Measurements from ENCODE around the gene RYR1.
A peak's percentile ranks its signal among the peaks of the same experiment; 100 is the strongest.
"Not testable (repeated sequence)": the region's sequence is repeated elsewhere in the genome, so short reads cannot be mapped to it uniquely, and the experiment has no call there.

RYR1 gene

DNA sequence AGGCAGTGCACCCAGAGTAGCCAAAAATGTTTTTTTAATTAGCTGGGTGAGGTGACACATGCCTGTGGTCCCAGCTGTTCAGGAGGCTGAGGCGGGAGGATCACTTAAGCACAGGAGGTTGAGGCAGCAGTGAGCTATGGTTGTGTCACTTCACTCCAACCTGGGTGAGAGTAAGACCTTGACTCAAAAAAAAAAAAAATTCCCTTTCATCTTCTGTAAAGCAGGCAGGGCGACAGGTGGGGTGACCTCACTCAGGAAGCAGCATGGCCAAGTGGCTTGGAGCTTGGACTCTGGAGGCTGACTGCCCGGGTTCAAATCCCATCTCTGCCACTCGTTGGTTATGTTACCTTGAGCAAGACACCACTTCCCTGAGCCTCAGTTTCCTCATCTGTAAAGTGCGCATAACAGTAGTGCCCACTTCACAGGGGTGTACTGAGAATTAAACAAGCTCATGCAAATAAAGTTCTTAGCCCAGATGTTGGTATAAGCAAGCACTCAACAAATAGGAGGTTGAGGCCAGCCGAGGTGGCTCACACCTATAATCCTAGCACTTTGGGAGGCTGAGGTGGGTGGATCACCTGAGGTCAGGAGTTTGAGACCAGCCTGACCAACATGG is 136.0 kb downstream of the RYR1 start:
- DNase-seq (ENCODE audit: low read depth, low spot score), result no peak
- H3K4me3 ChIP-seq (ENCODE audit: low read length), result no peak overlapping the region

DNA sequence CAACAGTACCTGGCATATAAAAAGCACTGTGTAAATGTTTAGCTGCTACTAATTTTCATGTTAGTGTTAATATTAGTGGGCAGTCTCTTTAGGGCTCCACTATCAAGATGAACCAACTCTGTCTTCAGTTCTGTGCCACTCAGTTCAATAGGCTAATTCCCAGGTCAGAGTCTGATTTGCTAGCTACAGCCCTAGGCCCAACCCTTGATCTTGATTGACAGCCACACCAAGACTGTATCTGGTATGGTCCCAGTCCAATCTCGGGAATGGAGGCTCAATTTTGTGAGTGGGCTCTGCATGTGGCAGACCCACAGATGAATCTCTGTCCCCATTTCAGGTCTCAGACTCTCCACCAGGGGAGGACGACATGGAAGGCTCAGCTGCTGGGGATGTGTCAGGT is 138.2 kb downstream of the RYR1 start:
- no peak overlapping the region for H3K4me3 ChIP-seq (ENCODE audit: low read length)
- DNase-seq (ENCODE audit: low read depth, low spot score), result no peak

DNA sequence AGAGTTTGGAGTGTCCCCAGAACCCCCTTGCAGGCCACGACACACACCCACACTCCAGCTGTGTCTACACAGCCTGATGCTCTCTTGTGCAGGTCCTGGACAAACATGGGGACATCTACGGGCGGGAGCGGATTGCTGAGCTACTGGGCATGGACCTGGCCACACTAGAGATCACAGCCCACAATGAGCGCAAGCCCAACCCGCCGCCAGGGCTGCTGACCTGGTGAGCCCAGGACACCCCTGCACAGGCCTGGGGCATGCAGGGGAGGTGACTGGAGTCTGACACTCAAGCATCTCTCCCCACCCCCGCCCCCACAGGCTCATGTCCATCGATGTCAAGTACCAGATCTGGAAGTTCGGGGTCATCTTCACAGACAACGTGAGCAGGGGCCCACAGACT is 144.3 kb downstream of the RYR1 start:
- no peak overlapping the region for H3K4me3 ChIP-seq (ENCODE audit: low read length)
- DNase-seq (ENCODE audit: low read depth, low spot score), result no peak

DNA sequence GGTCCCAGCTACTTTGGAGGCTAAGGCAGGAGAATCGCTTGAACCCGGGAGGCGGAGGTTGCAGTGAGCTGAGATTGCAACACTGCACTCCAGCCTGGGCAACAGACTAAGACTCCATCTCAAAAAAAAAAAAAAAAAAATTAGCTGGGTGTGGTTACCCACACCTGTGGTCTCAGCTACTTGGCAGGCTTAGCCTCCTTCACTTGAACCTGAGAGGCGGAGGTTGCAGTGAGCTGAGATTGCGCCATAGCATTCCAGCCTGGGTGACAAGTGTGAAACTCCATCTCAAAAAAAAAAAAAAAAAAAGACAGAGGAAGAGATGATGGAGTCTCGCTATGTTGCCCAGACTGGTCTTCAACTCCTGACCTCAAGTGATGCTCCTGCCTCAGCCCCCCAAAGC is 145.8 kb downstream of the RYR1 start:
- not testable (repeated sequence) for H3K4me3 ChIP-seq (ENCODE audit: low read length); DNase-seq (ENCODE audit: low read depth, low spot score)

DNA sequence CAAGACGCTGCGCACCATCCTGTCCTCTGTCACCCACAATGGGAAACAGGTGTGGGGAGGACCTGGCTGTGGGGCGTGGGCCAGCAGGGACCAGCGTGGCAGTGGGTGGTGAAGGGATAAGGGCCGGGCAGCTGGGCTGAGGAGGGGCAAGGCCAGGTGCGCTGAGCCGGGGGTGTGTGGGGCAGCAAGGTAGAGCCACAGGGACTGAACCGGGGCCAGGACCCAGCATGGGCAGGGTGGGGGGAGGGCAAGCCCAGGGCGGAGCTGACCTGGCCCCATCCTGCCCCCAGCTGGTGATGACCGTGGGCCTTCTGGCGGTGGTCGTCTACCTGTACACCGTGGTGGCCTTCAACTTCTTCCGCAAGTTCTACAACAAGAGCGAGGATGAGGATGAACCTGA is 146.6 kb downstream of the RYR1 start:
- H3K4me3 ChIP-seq (ENCODE audit: low read length), result no peak overlapping the region
- DNase-seq (ENCODE audit: low read depth, low spot score), result no peak

DNA sequence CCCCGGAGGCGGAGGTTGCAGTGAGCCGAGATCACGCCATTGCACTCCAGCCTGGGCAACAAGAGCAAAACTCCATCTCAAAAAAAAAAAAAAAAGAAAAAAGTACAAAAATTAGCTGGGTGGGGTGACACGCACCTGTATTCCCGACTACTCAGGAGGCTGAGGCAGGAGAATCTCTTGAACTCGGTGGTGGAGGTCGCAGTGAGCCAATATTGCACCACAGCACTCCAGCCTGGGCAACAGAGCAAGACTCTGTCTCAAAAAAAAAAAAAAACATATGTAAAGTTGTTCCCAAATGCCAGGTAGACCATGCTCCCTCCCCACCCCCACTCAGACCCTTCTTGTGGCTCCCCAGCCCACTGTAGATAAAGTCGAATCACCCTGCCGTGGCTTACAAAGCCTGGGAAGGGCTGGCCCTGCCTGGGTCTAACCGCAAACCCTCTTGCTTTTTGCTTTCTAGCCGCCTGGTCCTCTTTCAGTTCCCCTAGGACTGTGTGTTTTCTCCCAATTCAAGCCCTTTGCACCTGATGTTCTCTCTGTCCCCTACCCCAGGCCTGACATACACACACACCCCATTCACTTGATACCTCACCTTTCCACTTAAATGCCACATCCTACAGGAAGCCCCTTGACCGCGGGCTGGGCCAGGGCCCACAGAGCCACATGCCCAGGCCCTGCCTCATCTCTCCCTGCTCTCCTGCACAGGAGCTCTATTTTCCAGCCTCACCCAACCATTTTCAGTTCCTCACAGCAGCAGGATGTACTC is 149.9 kb downstream of the RYR1 start:
- no peak for DNase-seq (ENCODE audit: low read depth, low spot score)
- no peak overlapping the region for H3K4me3 ChIP-seq (ENCODE audit: low read length)

DNA sequence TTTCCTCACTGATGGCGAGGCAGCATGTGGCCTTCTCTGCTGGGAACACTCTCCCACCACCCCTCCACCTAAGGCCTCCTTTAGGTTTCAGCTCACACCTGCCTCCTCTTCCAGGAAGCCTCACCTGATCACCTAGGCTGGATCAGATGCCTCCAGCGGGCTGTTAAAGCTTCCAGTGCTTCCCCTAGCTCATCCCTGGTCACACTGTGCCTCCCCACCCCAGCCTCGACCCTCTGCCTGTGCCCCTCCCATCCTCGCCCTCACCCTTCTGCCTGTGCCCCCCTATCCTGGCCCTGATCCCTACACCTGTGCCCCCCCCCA is 150.5 kb downstream of the RYR1 start:
- no peak overlapping the region for H3K4me3 ChIP-seq (ENCODE audit: low read length)
- DNase-seq (ENCODE audit: low read depth, low spot score), result no peak

DNA sequence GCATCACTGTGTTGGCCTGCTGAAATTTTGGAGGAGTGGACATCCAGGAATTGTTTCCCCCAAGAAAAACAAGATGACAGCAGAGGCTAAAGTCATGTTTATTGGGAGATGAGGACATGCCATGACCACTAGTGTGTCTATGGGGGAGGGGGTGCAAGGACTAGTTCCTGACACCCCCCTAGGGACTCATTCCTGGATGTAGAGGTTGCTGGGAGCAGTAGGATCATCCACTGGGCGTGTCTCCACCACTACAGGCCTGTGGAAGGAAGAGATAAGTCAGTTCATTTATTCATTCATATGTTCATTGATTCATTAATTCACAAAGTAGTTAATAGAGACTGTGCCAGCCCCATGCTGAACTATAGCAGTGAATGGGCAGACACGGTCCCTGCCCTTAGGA is 154.1 kb downstream of the RYR1 start:
- no peak overlapping the region for H3K4me3 ChIP-seq (ENCODE audit: low read length)
- no peak for DNase-seq (ENCODE audit: low read depth, low spot score)

DNA sequence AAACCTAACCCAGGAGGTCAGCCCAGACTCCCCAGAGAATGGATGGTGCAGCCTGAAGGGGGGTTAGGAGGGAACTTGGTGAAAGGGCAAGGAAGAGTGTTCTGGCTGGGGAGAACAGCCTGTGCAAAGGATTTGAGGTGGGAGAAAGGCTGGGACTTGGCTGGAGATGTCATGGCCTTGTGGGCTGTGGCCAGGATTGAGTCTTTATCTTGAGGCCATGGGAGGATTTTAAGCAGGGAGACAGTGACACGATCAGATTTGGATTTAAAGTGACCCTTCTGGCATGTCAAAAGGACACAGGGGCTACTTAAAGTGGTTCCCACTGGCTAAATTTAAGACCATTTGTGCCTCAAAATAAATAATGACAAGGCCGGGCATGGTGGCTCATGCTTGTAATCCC is 154.6 kb downstream of the RYR1 start:
- H3K4me3 ChIP-seq (ENCODE audit: low read length), result no peak overlapping the region
- DNase-seq (ENCODE audit: low read depth, low spot score), result no peak

DNA sequence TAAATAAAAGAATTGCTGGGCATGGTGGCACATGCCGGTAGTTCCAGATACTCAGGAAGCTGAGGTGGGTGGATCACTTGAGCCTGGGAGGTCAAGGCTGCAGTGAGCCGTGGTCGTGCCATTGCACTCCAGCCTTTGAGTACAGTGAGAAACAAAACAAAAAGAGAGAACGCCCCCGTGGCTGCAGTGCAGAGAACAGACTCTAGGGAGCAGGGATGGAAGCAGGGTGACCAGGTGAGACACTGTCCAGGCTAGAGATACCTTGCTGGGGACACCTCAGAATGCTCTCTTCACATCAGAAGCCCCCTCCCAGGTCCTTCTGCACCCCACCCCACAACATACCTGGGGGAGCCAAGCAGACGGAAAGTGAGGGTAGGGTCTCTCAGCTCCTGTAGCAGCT is 159.4 kb downstream of the RYR1 start:
- H3K4me3 ChIP-seq (ENCODE audit: low read length), result no peak overlapping the region
- DNase-seq (ENCODE audit: low read depth, low spot score), result no peak

DNA sequence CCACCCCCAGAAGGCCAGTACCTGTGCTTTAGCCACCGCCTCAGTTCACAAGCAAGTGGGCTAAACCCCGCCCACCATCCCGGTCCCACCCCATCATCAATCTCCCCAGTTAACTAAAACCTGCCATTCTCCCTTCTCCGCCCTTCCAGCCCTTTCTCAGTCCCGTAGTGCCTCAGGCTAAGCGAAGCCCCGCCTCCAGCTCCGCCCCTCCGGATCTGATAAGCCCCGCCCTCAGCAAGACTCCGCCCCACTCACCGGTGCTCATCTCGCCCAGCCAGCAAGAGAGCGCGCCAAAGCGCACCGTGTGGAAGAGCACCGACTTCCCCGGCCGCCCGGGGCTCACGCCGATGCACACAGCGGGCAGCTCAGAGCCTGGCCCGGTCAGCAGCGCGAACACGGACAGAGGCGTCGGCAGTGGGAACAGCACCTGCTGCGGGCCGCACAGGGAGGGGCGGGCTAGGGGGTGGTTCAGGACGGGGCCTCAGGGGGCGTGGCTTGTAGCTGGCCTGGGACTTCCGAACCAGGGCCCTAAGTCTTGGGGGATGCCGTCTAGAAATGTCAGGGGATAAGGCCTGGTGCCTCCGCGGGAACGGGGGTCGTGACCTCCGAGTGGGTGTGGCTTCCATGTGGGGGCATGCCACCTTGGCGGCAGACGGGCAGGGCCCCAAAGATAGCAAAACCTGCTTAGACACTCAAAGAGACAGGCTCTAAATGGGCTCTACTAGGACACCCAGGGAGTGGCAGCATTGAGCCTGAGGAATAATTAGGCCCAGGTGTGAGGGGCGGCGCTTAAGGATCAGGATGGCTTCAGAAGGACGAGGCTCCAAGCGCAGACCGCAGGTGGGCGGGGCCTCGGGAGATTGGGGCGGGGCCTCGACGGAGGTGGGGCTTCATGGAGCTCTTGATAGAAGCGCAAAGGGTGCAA is 162.8 kb downstream of the RYR1 start:
- H3K4me3 ChIP-seq (ENCODE audit: low read length), result no peak overlapping the region
- no peak for DNase-seq (ENCODE audit: low read depth, low spot score)

DNA sequence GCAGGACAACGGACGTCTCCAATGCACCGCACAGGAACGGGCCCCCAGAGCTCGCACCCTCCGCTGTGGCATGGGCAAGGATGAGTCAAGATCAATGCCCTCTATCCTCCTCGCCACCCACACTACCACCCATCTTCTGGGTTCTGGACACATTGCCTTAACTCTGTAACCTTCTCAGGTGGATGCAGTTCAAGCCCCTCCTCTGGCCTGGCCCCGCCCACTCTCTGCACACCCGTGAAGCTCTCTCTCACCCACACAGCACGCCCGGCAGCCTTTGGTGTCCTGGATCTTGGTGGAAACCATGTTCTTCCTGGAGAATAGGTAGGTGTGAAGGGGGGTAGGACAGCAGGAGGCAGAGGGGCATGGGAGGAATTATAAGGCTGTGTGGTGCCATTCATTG is 163.6 kb downstream of the RYR1 start:
- no peak for DNase-seq (ENCODE audit: low read depth, low spot score)
- no peak overlapping the region for H3K4me3 ChIP-seq (ENCODE audit: low read length)

DNA sequence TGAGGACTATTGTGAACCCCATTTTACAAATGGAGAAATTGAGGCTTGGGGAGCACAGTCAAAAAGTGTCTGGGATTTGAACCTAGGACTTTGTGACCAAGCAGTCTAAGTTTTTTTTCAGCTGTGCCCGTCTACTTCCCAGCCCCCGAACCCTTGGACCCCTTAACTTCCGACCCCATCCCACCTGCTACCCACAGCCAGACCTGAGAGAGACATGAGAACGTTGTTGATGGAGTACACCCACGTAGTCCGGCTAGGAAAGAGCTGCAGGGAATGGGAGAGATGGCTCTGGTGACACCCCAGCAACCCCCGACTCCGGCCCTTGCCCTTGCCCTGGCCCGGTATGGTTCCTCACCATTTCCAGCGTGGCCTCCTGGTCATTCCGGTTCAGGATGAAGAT is 166.2 kb downstream of the RYR1 start:
- H3K4me3 ChIP-seq (ENCODE audit: low read length), result no peak overlapping the region
- DNase-seq (ENCODE audit: low read depth, low spot score), result no peak

DNA sequence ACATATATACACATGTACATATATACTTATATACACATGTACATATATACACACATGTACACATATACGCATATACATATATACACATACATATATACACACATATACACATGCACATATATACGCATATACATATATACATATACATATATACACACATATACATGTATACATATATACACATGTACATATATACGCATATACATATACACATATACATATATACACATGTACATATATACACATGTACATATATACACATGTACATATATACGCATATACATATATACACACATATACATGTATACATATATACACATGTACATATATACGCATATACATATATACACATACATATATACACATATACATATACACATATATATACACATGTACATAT is 169.4 kb downstream of the RYR1 start:
- H3K4me3 ChIP-seq (ENCODE audit: low read length); DNase-seq (ENCODE audit: low read depth, low spot score): not testable (repeated sequence)

DNA sequence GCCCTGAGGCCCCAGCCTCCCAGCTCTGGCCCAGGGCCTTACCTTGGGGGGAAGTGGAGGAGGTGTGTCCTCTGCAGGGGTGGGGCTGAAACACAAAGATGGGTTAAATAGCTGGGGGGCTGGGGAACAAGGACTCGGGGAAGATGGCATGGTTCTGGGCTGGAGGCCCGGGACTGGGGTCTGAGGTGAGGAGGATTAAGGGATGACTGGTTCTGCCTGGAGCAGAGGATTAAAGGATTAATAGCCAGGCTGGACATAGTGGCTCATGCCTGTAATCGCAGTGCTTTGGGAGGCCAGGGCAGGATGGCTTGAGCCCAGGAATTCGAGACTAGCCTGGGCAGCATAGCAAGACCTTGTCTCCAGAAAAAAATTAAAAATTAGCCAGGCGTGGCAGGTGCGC is 172.6 kb downstream of the RYR1 start:
- DNase-seq (ENCODE audit: low read depth, low spot score), result no peak
- no peak overlapping the region for H3K4me3 ChIP-seq (ENCODE audit: low read length)

DNA sequence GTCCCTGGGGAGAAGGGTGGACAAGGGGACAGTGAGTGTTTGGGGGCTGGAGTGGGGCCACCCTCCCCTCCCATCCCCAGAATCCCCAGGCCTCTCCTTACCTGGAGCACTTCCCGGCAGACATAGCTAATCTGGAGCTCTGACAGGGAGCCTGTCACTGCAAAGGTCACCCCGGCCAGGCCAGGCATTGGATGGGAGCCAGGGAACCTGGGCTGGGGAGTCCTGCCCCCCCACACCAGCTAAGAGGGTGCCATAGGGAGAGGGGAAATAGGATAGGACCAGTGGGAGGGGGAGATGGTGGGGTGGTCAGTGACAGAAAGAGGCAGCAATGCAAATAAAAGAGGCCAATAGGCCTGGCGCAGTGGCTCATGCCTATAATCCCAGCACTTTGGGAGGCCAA is 180.8 kb downstream of the RYR1 start:
- DNase-seq (ENCODE audit: low read depth, low spot score), result no peak
- H3K4me3 ChIP-seq (ENCODE audit: low read length), result no peak overlapping the region

DNA sequence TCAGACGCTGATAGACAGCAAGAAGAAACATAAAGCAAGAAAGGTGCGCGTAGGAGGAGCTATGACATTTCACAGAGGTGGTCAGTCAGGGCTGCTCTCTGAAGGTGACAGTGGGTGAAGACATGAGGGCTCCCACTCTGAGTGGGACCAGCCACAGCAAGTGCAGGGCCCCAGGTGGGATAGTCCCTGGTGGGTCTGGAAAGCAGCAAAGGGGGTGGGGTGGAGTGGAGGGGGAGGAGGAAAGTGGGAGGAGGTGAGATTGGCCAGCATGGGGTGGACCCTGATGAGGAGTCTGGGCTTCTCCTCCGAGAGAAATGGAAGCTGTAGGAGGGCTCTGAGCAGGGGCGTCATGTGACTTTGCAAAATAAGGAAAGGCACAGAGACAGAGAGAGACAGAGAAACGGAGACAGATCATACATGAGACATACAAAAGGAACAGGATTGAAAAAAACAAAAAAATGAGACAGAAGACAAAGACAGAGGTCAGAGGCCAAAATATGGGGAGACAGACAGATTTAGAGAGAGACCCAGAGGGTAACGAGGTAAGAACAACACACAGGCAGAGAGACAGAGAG is 181.6 kb downstream of the RYR1 start:
- H3K4me3 ChIP-seq (ENCODE audit: low read length), result no peak overlapping the region
- no peak for DNase-seq (ENCODE audit: low read depth, low spot score)

DNA sequence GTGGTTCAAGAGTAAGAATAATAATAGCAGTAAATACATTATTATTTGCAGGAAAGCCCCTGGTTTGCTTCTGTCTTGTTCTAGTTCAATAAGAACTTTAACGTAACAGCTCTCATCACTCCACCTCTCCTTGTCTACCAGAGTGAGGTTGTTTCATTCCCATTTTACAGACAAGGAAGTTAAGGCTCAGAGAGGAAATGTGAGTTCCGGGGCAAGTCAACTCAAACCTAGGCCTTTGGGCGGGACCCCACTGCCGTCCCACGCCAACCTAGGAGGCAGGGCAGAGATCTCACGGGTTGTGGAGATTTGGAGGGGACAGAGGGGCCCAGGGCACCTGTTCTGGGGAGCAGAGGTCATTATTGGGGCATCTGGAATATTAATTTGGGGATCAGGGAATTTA is 182.8 kb downstream of the RYR1 start:
- DNase-seq (ENCODE audit: low read depth, low spot score), result no peak
- no peak overlapping the region for H3K4me3 ChIP-seq (ENCODE audit: low read length)

DNA sequence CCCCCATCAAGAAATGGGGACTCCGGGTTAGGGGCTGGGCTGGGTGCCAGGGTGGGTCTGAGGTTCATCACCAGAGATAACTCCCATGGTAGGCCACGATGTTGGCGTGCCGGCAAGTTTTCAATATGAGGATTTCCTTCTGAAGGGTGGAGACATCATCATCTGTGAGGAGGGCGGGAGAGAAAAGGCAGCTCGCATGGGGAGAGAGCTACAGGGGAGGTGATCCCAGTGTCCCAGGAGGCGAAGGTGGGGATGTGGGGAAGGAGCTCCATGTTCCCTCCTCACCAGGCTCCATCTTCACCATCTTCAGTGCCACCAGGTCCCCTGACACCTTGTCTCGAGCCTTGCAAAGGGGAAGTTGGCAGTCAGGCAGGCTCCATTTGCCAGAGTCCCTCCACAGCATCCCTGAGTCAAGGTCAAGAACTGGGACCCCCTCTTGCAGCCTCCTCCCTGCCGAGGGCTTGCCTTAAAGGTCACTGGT is 183.8 kb downstream of the RYR1 start:
- no peak for DNase-seq (ENCODE audit: low read depth, low spot score)
- peak overlapping the region; percentile 99 for H3K4me3 ChIP-seq (ENCODE audit: low read length)

All from Jurkat, Clone E6-1 (cell line).